ENCODE results near the gene CASP14. TPM values are rescaled to one million over a fixed set of nuclear protein-coding genes. Genes with fewer than 3 reads are reported as not detected.

The CASP14 gene
- total and polyA plus RNA-seq, 2 of the 13 experiments (the other 11 are each of a cell fraction or from before 2014, with no cell fraction given): not detected

DNA sequence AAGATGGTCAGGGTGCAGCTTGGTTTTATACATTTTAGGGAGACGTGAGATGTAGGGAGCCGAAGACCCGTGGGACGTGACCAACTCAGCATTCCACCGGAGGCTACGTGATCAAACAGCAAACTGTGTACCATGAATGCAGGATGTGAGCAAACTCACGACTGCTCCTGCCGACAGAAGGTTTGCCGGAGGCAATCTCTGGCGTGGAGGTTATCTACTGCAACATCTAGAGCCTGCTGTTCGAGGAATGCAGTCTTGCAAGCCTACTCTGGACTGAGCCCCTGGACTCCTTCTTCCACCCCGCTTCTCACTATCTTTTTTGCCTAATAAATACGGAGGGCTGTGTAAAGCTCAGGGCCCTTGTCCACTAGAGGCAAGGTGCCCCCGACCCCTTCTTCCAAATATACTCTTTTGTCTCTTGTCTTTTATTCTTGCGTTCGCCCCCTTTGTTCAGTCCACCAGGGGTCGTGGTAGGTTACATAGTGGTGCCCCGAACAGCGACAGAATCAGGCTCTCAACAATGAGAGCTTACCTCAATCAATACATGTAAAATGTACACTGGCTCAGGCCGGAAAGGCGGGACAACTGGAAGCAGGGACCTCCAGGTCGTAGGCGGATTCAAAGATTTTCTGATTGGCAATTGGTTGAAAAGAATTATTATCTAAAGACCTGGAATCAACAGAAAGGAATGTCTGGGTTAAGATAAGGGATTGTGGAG lies 23.8 kb downstream of the CASP14 start (continued):
- TF ChIP-seq NR2C2 (CRISPR knock-in tag; IDR thresholded peaks at IDR 0.05; ENCODE audit: borderline replicate concordance) (no peak), SP5 (CRISPR knock-in tag; IDR thresholded peaks at IDR 0.05; ENCODE audit: borderline replicate concordance, low read depth) (no peak), NBN (conservative IDR thresholded peaks at IDR 0.05) (no peak), MIXL1 (CRISPR knock-in tag; IDR thresholded peaks at IDR 0.05) (no peak), KAT2B (IDR thresholded peaks at IDR 0.05; ENCODE audit: borderline replicate concordance, low read depth, low read length) (no peak), ZNF460 (CRISPR knock-in tag; IDR thresholded peaks at IDR 0.05; ENCODE audit: borderline replicate concordance) (no peak), SIN3B (IDR thresholded peaks at IDR 0.05; ENCODE audit: low read length) (no peak), ZNF562 (CRISPR knock-in tag; IDR thresholded peaks at IDR 0.05; ENCODE audit: borderline replicate concordance) (no peak), ZNF350 (CRISPR knock-in tag; IDR thresholded peaks at IDR 0.05; ENCODE audit: borderline replicate concordance, low read depth) (no peak), ZNF780A (CRISPR knock-in tag; IDR thresholded peaks at IDR 0.05) (no peak), HOXA5 (CRISPR knock-in tag; IDR thresholded peaks at IDR 0.05) (no peak), RARA (CRISPR knock-in tag; IDR thresholded peaks at IDR 0.05) (no peak), RORA (CRISPR knock-in tag; IDR thresholded peaks at IDR 0.05) (no peak), ZNF264 (CRISPR knock-in tag; IDR thresholded peaks at IDR 0.05) (no peak; the same call in 1 of the 2 replicates), ZC3H13 (CRISPR knock-in tag; IDR thresholded peaks at IDR 0.05) (no peak), ZNF383 (CRISPR knock-in tag; IDR thresholded peaks at IDR 0.05; ENCODE audit: borderline replicate concordance) (no peak), MBD4 (IDR thresholded peaks at IDR 0.05; ENCODE audit: borderline replicate concordance, low read length) (no peak), ZNF7 (CRISPR knock-in tag; IDR thresholded peaks at IDR 0.05) (no peak)
- TF ChIP-seq, protein P1, sequence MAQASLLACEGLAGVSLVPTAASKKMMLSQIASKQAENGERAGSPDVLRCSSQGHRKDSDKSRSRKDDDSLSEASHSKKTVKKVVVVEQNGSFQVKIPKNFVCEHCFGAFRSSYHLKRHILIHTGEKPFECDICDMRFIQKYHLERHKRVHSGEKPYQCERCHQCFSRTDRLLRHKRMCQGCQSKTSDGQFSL (CRISPR knock-in tag; IDR thresholded peaks at IDR 0.05): no peak
- TF ChIP-seq, protein P2, sequence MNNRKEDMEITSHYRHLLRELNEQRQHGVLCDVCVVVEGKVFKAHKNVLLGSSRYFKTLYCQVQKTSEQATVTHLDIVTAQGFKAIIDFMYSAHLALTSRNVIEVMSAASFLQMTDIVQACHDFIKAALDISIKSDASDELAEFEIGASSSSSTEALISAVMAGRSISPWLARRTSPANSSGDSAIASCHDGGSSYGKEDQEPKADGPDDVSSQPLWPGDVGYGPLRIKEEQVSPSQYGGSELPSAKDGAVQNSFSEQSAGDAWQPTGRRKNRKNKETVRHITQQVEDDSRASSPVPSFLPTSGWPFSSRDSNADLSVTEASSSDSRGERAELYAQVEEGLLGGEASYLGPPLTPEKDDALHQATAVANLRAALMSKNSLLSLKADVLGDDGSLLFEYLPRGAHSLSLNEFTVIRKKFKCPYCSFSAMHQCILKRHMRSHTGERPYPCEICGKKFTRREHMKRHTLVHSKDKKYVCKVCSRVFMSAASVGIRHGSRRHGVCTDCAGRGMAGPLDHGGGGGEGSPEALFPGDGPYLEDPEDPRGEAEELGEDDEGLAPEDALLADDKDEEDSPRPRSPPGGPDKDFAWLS (CRISPR knock-in tag; IDR thresholded peaks at IDR 0.05; ENCODE audit: borderline replicate concordance): no peak
- TF ChIP-seq, protein P3, sequence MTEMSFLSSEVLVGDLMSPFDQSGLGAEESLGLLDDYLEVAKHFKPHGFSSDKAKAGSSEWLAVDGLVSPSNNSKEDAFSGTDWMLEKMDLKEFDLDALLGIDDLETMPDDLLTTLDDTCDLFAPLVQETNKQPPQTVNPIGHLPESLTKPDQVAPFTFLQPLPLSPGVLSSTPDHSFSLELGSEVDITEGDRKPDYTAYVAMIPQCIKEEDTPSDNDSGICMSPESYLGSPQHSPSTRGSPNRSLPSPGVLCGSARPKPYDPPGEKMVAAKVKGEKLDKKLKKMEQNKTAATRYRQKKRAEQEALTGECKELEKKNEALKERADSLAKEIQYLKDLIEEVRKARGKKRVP (CRISPR knock-in tag; IDR thresholded peaks at IDR 0.05): no peak
- TF ChIP-seq, protein P4, sequence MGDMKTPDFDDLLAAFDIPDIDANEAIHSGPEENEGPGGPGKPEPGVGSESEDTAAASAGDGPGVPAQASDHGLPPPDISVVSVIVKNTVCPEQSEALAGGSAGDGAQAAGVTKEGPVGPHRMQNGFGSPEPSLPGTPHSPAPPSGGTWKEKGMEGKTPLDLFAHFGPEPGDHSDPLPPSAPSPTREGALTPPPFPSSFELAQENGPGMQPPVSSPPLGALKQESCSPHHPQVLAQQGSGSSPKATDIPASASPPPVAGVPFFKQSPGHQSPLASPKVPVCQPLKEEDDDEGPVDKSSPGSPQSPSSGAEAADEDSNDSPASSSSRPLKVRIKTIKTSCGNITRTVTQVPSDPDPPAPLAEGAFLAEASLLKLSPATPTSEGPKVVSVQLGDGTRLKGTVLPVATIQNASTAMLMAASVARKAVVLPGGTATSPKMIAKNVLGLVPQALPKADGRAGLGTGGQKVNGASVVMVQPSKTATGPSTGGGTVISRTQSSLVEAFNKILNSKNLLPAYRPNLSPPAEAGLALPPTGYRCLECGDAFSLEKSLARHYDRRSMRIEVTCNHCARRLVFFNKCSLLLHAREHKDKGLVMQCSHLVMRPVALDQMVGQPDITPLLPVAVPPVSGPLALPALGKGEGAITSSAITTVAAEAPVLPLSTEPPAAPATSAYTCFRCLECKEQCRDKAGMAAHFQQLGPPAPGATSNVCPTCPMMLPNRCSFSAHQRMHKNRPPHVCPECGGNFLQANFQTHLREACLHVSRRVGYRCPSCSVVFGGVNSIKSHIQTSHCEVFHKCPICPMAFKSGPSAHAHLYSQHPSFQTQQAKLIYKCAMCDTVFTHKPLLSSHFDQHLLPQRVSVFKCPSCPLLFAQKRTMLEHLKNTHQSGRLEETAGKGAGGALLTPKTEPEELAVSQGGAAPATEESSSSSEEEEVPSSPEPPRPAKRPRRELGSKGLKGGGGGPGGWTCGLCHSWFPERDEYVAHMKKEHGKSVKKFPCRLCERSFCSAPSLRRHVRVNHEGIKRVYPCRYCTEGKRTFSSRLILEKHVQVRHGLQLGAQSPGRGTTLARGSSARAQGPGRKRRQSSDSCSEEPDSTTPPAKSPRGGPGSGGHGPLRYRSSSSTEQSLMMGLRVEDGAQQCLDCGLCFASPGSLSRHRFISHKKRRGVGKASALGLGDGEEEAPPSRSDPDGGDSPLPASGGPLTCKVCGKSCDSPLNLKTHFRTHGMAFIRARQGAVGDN (CRISPR knock-in tag; IDR thresholded peaks at IDR 0.05): peak; percentile 52
- TF ChIP-seq, protein P5, sequence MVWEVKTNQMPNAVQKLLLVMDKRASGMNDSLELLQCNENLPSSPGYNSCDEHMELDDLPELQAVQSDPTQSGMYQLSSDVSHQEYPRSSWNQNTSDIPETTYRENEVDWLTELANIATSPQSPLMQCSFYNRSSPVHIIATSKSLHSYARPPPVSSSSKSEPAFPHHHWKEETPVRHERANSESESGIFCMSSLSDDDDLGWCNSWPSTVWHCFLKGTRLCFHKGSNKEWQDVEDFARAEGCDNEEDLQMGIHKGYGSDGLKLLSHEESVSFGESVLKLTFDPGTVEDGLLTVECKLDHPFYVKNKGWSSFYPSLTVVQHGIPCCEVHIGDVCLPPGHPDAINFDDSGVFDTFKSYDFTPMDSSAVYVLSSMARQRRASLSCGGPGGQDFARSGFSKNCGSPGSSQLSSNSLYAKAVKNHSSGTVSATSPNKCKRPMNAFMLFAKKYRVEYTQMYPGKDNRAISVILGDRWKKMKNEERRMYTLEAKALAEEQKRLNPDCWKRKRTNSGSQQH (CRISPR knock-in tag; IDR thresholded peaks at IDR 0.05; ENCODE audit: low read depth): no peak
